ENCODE data around the gene RNF149. TPM values are rescaled to one million over a fixed set of nuclear protein-coding genes. Genes with fewer than 3 reads are reported as not detected.

RNF149 gene
- total RNA-seq, 1 experiment from 2014 or later: 96.8 TPM

- peaks cover 41% of the 10 kb centered on the region for H3K4me1 ChIP-seq
- ChIA-PET CTCF (interaction anchor here (1.2 to 1.4 kb wide), 2 partner anchors 9 to 11 kb away, joined by 3 to 4 read pairs; no protein-coding TSS in a partner anchor), POLR2A (no interaction called here)
- no peaks in the 10 kb centered on the region for H3K27me3 ChIP-seq (replicated peaks; ENCODE audit: control insufficient read depth, insufficient read depth, low read length)
- intact Hi-C loops (cut with micrococcal nuclease; ENCODE audit: unreplicated experiment): no loop called here
- BruUV-seq (replicated peaks): no TSS peak
- no peaks in the 10 kb centered on the region for H3K36me3 ChIP-seq (ENCODE audit: control insufficient read depth, insufficient read depth, low read length)
- no peak overlapping the region for H3K4me3 Mint-ChIP-seq (ENCODE audit: unreplicated experiment)
- no peaks in the 10 kb centered on the region for H3K9me3 ChIP-seq
- no peaks in the 10 kb centered on the region for H3K9me3 Mint-ChIP-seq (ENCODE audit: unreplicated experiment)
- no peak for DNase-seq
- H3K4me1 Mint-ChIP-seq (ENCODE audit: low read depth, unreplicated experiment): peaks cover 14% of the 10 kb centered on the region
- TF ChIP-seq CTCF (IDR thresholded peaks at IDR 0.05; ENCODE audit: insufficient read depth in 1 of 2, low read depth in 1 of 2, low read length in 1 of 2, severe bottlenecking in 1 of 2, unreplicated experiment in 1 of 2): no peak
- H3K36me3 Mint-ChIP-seq (ENCODE audit: insufficient read depth, unreplicated experiment): no peaks in the 10 kb centered on the region
- H3K27ac Mint-ChIP-seq (ENCODE audit: unreplicated experiment): no peak overlapping the region
- no peaks in the 10 kb centered on the region for H3K27me3 Mint-ChIP-seq (ENCODE audit: insufficient read depth, unreplicated experiment)
- no peak overlapping the region for H3K4me3 ChIP-seq (ENCODE audit: low read depth, low read length)
These were observed 22.7 kb upstream of the RNF149 start for GRCh38 chr2:101331202-101331601.

- Mint-ChIP-seq H3K4me3 (ENCODE audit: unreplicated experiment) (no peak overlapping the region), H3K27ac (ENCODE audit: unreplicated experiment) (no peak overlapping the region), H3K27me3 (ENCODE audit: insufficient read depth, unreplicated experiment) (no peaks in the 10 kb centered on the region), H3K9me3 (ENCODE audit: unreplicated experiment) (no peaks in the 10 kb centered on the region), H3K36me3 (ENCODE audit: insufficient read depth, unreplicated experiment) (no peaks in the 10 kb centered on the region), H3K4me1 (ENCODE audit: low read depth, unreplicated experiment) (peaks cover 14% of the 10 kb centered on the region)
- TF ChIP-seq CTCF (IDR thresholded peaks at IDR 0.05; ENCODE audit: insufficient read depth in 1 of 2, low read depth in 1 of 2, low read length in 1 of 2, severe bottlenecking in 1 of 2, unreplicated experiment in 1 of 2): no peak
- DNase-seq: peak; percentile 56 to 64
- intact Hi-C loops (cut with micrococcal nuclease; ENCODE audit: unreplicated experiment): no loop called here
- no peaks in the 10 kb centered on the region for H3K36me3 ChIP-seq (ENCODE audit: control insufficient read depth, insufficient read depth, low read length)
- BruUV-seq (replicated peaks): no TSS peak
- no peaks in the 10 kb centered on the region for H3K27me3 ChIP-seq (replicated peaks; ENCODE audit: control insufficient read depth, insufficient read depth, low read length)
- POLR2A ChIA-PET: interaction anchor here (1.0 kb wide), 1 partner anchor 22 kb away, joined by 4 read pairs; the partner anchor contains the start of gene RNF149
- H3K9me3 ChIP-seq: peaks cover 3% of the 10 kb centered on the region; the same call in 1 of the 2 replicates
- H3K4me1 ChIP-seq: peaks cover 41% of the 10 kb centered on the region
- no peak overlapping the region for H3K4me3 ChIP-seq (ENCODE audit: low read depth, low read length)
- CTCF ChIA-PET: interaction anchor here (1.4 kb wide), 1 partner anchor 12 kb away, joined by 4 read pairs; no protein-coding TSS in a partner anchor
These were observed 21.9 kb upstream of the RNF149 start for GRCh38 chr2:101330253-101330933.

- ChIA-PET POLR2A (no interaction called here), CTCF (no interaction called here)
- Histone ChIP-seq H3K9me3 (peaks cover 11% of the 10 kb centered on the region; the same call in 1 of the 2 replicates), H3K27me3 (replicated peaks; ENCODE audit: control insufficient read depth, insufficient read depth, low read length) (no peaks in the 10 kb centered on the region), H3K4me3 (ENCODE audit: low read depth, low read length) (no peak overlapping the region), H3K36me3 (ENCODE audit: control insufficient read depth, insufficient read depth, low read length) (no peaks in the 10 kb centered on the region), H3K4me1 (peaks cover 41% of the 10 kb centered on the region)
- H3K9me3 Mint-ChIP-seq (ENCODE audit: unreplicated experiment): no peaks in the 10 kb centered on the region
- no peak overlapping the region for H3K4me3 Mint-ChIP-seq (ENCODE audit: unreplicated experiment)
- TF ChIP-seq CTCF (IDR thresholded peaks at IDR 0.05; ENCODE audit: insufficient read depth in 1 of 2, low read depth in 1 of 2, low read length in 1 of 2, severe bottlenecking in 1 of 2, unreplicated experiment in 1 of 2): no peak
- DNase-seq: no peak
- no peaks in the 10 kb centered on the region for H3K36me3 Mint-ChIP-seq (ENCODE audit: insufficient read depth, unreplicated experiment)
- no peak overlapping the region for H3K27ac Mint-ChIP-seq (ENCODE audit: unreplicated experiment)
- peaks cover 14% of the 10 kb centered on the region for H3K4me1 Mint-ChIP-seq (ENCODE audit: low read depth, unreplicated experiment)
- no peaks in the 10 kb centered on the region for H3K27me3 Mint-ChIP-seq (ENCODE audit: insufficient read depth, unreplicated experiment)
- intact Hi-C loops (cut with micrococcal nuclease; ENCODE audit: unreplicated experiment): no loop called here
- BruUV-seq (replicated peaks): no TSS peak
These were observed 20.5 kb upstream of the RNF149 start for GRCh38 chr2:101329026-101329425.
